Spleen (tissue), 7 donors: Measurements from ENCODE around the gene RAB23.

ENCODE experiments used
- POLR2A ChIP-seq, 3 donors: fragments of 450-650 bp; IDR thresholded peaks; one replicate each; pipeline ENCODE4 v1.5.1; 2017; ENCODE audit warnings: antibody characterized with exemption in 3 of 3, mild to moderate bottlenecking in 1 of 3
- POLR2AphosphoS5 ChIP-seq, 3 donors: sonication (generic); formaldehyde crosslinking; IDR thresholded peaks; one replicate each; pipeline ENCODE4 v1.5.1; 2017; ENCODE audit warnings: antibody characterized with exemption in 3 of 3
- TF ChIP-seq, protein P1 (sequence below), 11 experiments: fragments of 200-600 bp in 7 of 11; fragments of 450-650 bp in 4 of 11; sonication (generic) in 4 of 11; IDR thresholded peaks in 8 of 11; conservative IDR thresholded peaks in 3 of 11; 1 replicate in 7 of 11; 2 replicates in 4 of 11; pipeline versions ENCODE4 v1.4.0 to v1.8.0; 2016 to 2021; ENCODE audit warnings: antibody characterized with exemption in 11 of 11, inconsistent platforms in 4 of 11, mild to moderate bottlenecking in 1 of 11
- donor health status: DM: no; HTN: no; CAD: no; lungs with moderate emphysema.
- donor health status: DM: no; HTN: no; CAD: no.
- donor health status: DM: no; HTN: no; CAD: no.

DNA sequence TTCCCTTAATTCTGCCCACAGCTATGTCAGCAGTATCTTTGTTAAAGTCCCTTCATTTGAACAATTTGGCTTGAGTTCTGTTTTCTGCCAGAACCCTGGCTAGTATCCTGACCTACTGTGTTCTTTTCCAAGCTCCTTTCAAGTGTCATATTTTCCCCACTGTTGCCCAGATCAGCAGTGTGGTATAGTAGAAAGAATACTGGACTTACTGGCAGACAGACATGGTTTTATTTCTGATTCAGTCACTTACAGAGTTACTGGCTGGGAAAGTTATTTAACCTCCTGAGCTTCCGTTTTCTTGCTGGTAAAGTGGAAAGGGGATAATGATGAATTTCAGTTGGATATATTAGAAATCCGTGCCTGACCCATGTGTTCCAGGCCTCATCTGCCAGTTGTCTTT, 39.8 kb upstream of the RAB23 start:
- TF ChIP-seq, protein P1, sequence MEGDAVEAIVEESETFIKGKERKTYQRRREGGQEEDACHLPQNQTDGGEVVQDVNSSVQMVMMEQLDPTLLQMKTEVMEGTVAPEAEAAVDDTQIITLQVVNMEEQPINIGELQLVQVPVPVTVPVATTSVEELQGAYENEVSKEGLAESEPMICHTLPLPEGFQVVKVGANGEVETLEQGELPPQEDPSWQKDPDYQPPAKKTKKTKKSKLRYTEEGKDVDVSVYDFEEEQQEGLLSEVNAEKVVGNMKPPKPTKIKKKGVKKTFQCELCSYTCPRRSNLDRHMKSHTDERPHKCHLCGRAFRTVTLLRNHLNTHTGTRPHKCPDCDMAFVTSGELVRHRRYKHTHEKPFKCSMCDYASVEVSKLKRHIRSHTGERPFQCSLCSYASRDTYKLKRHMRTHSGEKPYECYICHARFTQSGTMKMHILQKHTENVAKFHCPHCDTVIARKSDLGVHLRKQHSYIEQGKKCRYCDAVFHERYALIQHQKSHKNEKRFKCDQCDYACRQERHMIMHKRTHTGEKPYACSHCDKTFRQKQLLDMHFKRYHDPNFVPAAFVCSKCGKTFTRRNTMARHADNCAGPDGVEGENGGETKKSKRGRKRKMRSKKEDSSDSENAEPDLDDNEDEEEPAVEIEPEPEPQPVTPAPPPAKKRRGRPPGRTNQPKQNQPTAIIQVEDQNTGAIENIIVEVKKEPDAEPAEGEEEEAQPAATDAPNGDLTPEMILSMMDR (IDR thresholded peaks at IDR 0.05 in 8 of 11, conservative IDR thresholded peaks at IDR 0.05 in 3 of 11) = no peak
- no peak for TF ChIP-seq POLR2A (IDR thresholded peaks at IDR 0.05)
- no peak for TF ChIP-seq POLR2AphosphoS5 (IDR thresholded peaks at IDR 0.05)
